SU-DHL-6 (cell line): Measurements from ENCODE around the gene PDIK1L.

Experiments used
- EZH2phosphoT487 ChIP-seq: fragments of 200-600 bp; sonication (generic), shearing (Covaris generic); conservative IDR thresholded peaks from 2 replicates; pipeline ENCODE4 v1.6.1; 2018; ENCODE audit warnings: mild to moderate bottlenecking, antibody characterized with exemption, low read length, moderate library complexity, mixed read lengths
- TF ChIP-seq, protein P1 (sequence below): fragments of 200-600 bp; sonication (generic); IDR thresholded peaks from one replicate; pipeline ENCODE4 v1.5.1; 2017; ENCODE audit warnings: antibody characterized with exemption, mild to moderate bottlenecking, low read length, moderate library complexity; ENCODE audit not compliant: insufficient read depth, poor library complexity, severe bottlenecking

DNA sequence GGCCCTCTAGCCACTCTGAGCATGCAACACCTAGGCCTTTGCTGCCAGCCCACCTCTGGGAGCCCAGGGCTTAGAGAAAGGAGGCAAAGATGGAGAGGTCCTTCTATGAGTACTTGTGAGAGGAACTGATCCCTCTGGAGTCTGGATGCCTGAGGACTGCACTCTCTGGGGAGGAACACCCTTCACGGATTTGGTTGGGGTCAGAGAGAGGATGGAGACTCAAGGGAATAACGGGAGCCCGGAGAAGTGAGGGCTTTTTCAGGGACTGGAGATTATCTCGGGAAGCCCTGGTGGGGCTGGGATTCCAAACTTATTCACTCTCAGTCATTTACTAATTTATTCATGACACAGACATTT is 57.6 kb downstream of the PDIK1L start:
- no peak for TF ChIP-seq EZH2phosphoT487
- TF ChIP-seq, protein P1, sequence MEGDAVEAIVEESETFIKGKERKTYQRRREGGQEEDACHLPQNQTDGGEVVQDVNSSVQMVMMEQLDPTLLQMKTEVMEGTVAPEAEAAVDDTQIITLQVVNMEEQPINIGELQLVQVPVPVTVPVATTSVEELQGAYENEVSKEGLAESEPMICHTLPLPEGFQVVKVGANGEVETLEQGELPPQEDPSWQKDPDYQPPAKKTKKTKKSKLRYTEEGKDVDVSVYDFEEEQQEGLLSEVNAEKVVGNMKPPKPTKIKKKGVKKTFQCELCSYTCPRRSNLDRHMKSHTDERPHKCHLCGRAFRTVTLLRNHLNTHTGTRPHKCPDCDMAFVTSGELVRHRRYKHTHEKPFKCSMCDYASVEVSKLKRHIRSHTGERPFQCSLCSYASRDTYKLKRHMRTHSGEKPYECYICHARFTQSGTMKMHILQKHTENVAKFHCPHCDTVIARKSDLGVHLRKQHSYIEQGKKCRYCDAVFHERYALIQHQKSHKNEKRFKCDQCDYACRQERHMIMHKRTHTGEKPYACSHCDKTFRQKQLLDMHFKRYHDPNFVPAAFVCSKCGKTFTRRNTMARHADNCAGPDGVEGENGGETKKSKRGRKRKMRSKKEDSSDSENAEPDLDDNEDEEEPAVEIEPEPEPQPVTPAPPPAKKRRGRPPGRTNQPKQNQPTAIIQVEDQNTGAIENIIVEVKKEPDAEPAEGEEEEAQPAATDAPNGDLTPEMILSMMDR: no peak
